Mesenchymal stem cell (in vitro differentiated cells and primary cell): ENCODE data around the gene TMEM72. TPM values are rescaled to one million over a fixed set of nuclear protein-coding genes. Genes with fewer than 3 reads are reported as not detected.

Source experiments
- DNase-seq: peaks from one replicate; pipeline ENCODE4 v3.0.0-alpha.2; 2013
- H2AFZ ChIP-seq: one replicate; pipeline ENCODE4 v1.6.1; 2013; ENCODE audit warnings: low read depth, mild to moderate bottlenecking, control low read depth, inconsistent platforms, low read length, moderate library complexity
- H2AK5ac ChIP-seq: 2 replicates; pipeline ENCODE4 v1.6.1; 2013; ENCODE audit warnings: low read length, moderate library complexity, mild to moderate bottlenecking, inconsistent platforms; ENCODE audit not compliant: severe bottlenecking
- H2BK120ac ChIP-seq: one replicate; pipeline ENCODE4 v1.6.1; 2013; ENCODE audit warnings: low read depth, mild to moderate bottlenecking, inconsistent platforms, low read length, moderate library complexity
- H2BK12ac ChIP-seq, 2 experiments: one replicate each; pipeline ENCODE4 v1.6.1; 2013; ENCODE audit warnings: inconsistent platforms in 2 of 2, low read length in 2 of 2, mild to moderate bottlenecking in 2 of 2, moderate library complexity in 2 of 2, control low read depth in 1 of 2
- H2BK15ac ChIP-seq: one replicate; pipeline ENCODE4 v1.6.1; 2013; ENCODE audit warnings: mild to moderate bottlenecking, low read depth, inconsistent platforms; ENCODE audit not compliant: poor library complexity, severe bottlenecking
- H2BK5ac ChIP-seq: 2 replicates; pipeline ENCODE4 v1.6.1; 2013; ENCODE audit warnings: low read depth, mild to moderate bottlenecking, low read length, control low read depth, inconsistent platforms; ENCODE audit not compliant: poor library complexity, severe bottlenecking
- H3K14ac ChIP-seq, 2 experiments: one replicate each; pipeline ENCODE4 v1.6.1; 2013; ENCODE audit warnings: inconsistent platforms in 2 of 2, low read length in 2 of 2, control low read depth in 1 of 2, mild to moderate bottlenecking in 1 of 2, moderate library complexity in 1 of 2
- H3K18ac ChIP-seq, 2 experiments: one replicate each; pipeline ENCODE4 v1.6.1; 2013; ENCODE audit warnings: inconsistent platforms in 2 of 2, low read length in 2 of 2, control low read depth in 1 of 2, low read depth in 1 of 2, mild to moderate bottlenecking in 1 of 2
- H3K23ac ChIP-seq, 2 experiments: one replicate each; pipeline ENCODE4 v1.6.1; 2013; ENCODE audit warnings: inconsistent platforms in 2 of 2, low read length in 2 of 2, mild to moderate bottlenecking in 2 of 2, moderate library complexity in 2 of 2, control low read depth in 1 of 2
- H3K27ac ChIP-seq: 2 replicates; pipeline ENCODE4 v1.5.1; 2013; ENCODE audit warnings: mild to moderate bottlenecking, moderate library complexity, low read length, control low read depth, inconsistent platforms; ENCODE audit not compliant: poor library complexity, severe bottlenecking
- H3K27me3 ChIP-seq, 2 experiments: 2 replicates each; pipeline versions ENCODE4 v1.6.1 to v1.7.0; 2013; ENCODE audit warnings: low read length in 2 of 2, mild to moderate bottlenecking in 2 of 2, moderate library complexity in 2 of 2, control low read depth in 1 of 2, inconsistent platforms in 1 of 2; ENCODE audit not compliant: control insufficient read depth in 1 of 2, insufficient read depth in 1 of 2
- H3K36me3 ChIP-seq, 2 experiments: 2 replicates each; pipeline versions ENCODE4 v1.6.1 to v1.7.0; 2013; ENCODE audit warnings: low read length in 2 of 2, control low read depth in 1 of 2, inconsistent platforms in 1 of 2, low read depth in 1 of 2, mild to moderate bottlenecking in 1 of 2; ENCODE audit not compliant: insufficient read depth in 2 of 2, control insufficient read depth in 1 of 2
- H3K4ac ChIP-seq, 2 experiments: one replicate each; pipeline ENCODE4 v1.6.1; 2013; ENCODE audit warnings: inconsistent platforms in 2 of 2, low read length in 2 of 2, mild to moderate bottlenecking in 2 of 2, moderate library complexity in 2 of 2, control low read depth in 1 of 2, low read depth in 1 of 2
- H3K4me1 ChIP-seq: 2 replicates; pipeline ENCODE4 v1.6.1; 2013; ENCODE audit warnings: low read depth, low read length, control low read depth; ENCODE audit not compliant: control insufficient read depth, insufficient read depth
- H3K4me2 ChIP-seq: 2 replicates; pipeline ENCODE4 v1.6.1; 2013; ENCODE audit warnings: low read length, mild to moderate bottlenecking, inconsistent platforms; ENCODE audit not compliant: poor library complexity, severe bottlenecking
- H3K4me3 ChIP-seq, 2 experiments: 2 replicates each; pipeline versions ENCODE4 v1.5.1 to v1.7.0; 2013; ENCODE audit warnings: low read length in 2 of 2, mild to moderate bottlenecking in 2 of 2, control low read depth in 1 of 2, low read depth in 1 of 2; ENCODE audit not compliant: insufficient read depth in 1 of 2
- H3K79me1 ChIP-seq: replicated peaks from 2 replicates; pipeline ENCODE4 v1.6.1; 2013; ENCODE audit warnings: mild to moderate bottlenecking, control low read depth, low read length, inconsistent platforms; ENCODE audit not compliant: poor library complexity, severe bottlenecking
- H3K9ac ChIP-seq: 2 replicates; pipeline ENCODE4 v1.7.0; 2013; ENCODE audit warnings: mild to moderate bottlenecking, low read length, moderate library complexity
- H3K9me3 ChIP-seq: 2 replicates; pipeline ENCODE4 v1.7.0; 2013; ENCODE audit warnings: mild to moderate bottlenecking, low read length; ENCODE audit not compliant: control insufficient read depth
- H4K8ac ChIP-seq: one replicate; pipeline ENCODE4 v1.6.1; 2013; ENCODE audit warnings: inconsistent platforms, mild to moderate bottlenecking, low read length, moderate library complexity
- H4K91ac ChIP-seq: one replicate; pipeline ENCODE4 v1.6.1; 2013; ENCODE audit warnings: mild to moderate bottlenecking, low read length, inconsistent platforms
- WGBS: methylation state at CpG from one replicate; pipeline ENCODE4 v1.1.7; 2013; ENCODE audit warnings: mixed read lengths; 5-methylcytosine and 5-hydroxymethylcytosine counted together
- polyA plus RNA-seq, 2 experiments: library from polyadenylated mRNA; stranded (reverse); fragments of 200-250 nt; gene quantifications; one replicate each; pipeline ENCODE4 v1.2.3, GENCODE V29; 2013

TMEM72 gene
- 0.23 TPM for polyA plus RNA-seq (2013, experiment 1 of 2)
- 0.11 TPM for polyA plus RNA-seq (2013, experiment 2 of 2)

- WGBS = 32% methylated on average over 11 of the region's 12 CpGs
- no peak for DNase-seq
These were observed at the start of gene TMEM72 for GRCh38 chr10:44911081-44911540. TSS of gene TMEM72 (plus strand) at chr10:44911337. CDS start at chr10:44911513, 176 bp downstream.

GRCh38 chr10:44862006-44862751, 49.0 kb upstream of the TMEM72 start:
- no peak overlapping the region for H3K4me2 ChIP-seq
- H2AK5ac ChIP-seq = no peak overlapping the region
- peaks cover 25% of the 10 kb centered on the region for H3K4me1 ChIP-seq
- H3K9me3 ChIP-seq = no peaks in the 10 kb centered on the region
- peak overlapping the region; percentile 50 to 70 for H2BK12ac ChIP-seq
- peaks cover 0 to 6% of the 10 kb centered on the region in 2 experiments for H3K27me3 ChIP-seq
- H4K91ac ChIP-seq = peak overlapping the region; percentile 49
- no peaks in the 10 kb centered on the region for H3K36me3 ChIP-seq
- no peak overlapping the region for H2BK15ac ChIP-seq
- no peak overlapping the region for H2BK120ac ChIP-seq
- H3K4ac ChIP-seq = no peak overlapping the region
- H3K14ac ChIP-seq = peak overlapping the region in 1 of 2 experiments; percentile 5
- H2BK5ac ChIP-seq = no peak overlapping the region
- no peak overlapping the region for H3K4me3 ChIP-seq
- peak overlapping the region; percentile 43 for H3K9ac ChIP-seq
- DNase-seq = peak; percentile 28
- H3K18ac ChIP-seq = peak overlapping the region; percentile 67
- H3K79me1 ChIP-seq = no peaks in the 10 kb centered on the region
- H3K27ac ChIP-seq = no peak overlapping the region
- H3K23ac ChIP-seq = no peak overlapping the region
- no peak overlapping the region for H2AFZ ChIP-seq
- H4K8ac ChIP-seq = peak overlapping the region; percentile 71
- 82% methylated on average over 12 of the region's 12 CpGs for WGBS

More at GRCh38 chr10:44911081-44911540, at the start of gene TMEM72:
- H3K36me3 ChIP-seq = no peaks in the 10 kb centered on the region
- no peak within 1 kb of the TSS for H2BK120ac ChIP-seq
- H3K79me1 ChIP-seq = no peaks in the 10 kb centered on the region
- H3K14ac ChIP-seq = peak within 1 kb of the TSS in 1 of 2 experiments; percentile 64
- H3K18ac ChIP-seq = peak within 1 kb of the TSS; percentile 58 to 70
- peak within 1 kb of the TSS; percentile 65 to 77 for H2BK12ac ChIP-seq
- peak within 1 kb of the TSS; percentile 12 for H2BK15ac ChIP-seq
- peak within 1 kb of the TSS; percentile 5 to 34 for H3K4ac ChIP-seq
- H3K27ac ChIP-seq = peak within 1 kb of the TSS; percentile 86
- peak within 1 kb of the TSS; percentile 76 for H2AK5ac ChIP-seq
- H3K9ac ChIP-seq = no peak within 1 kb of the TSS
- H3K23ac ChIP-seq = no peak within 1 kb of the TSS
- H3K4me3 ChIP-seq = no peak within 1 kb of the TSS
- peaks cover 28 to 65% of the 10 kb centered on the region in 2 experiments for H3K27me3 ChIP-seq
- peak within 1 kb of the TSS; percentile 35 for H4K91ac ChIP-seq
- peak within 1 kb of the TSS; percentile 78 for H4K8ac ChIP-seq
- peak within 1 kb of the TSS; percentile 33 for H3K4me2 ChIP-seq
- H2BK5ac ChIP-seq = no peak within 1 kb of the TSS
- H2AFZ ChIP-seq = no peak within 1 kb of the TSS
- H3K9me3 ChIP-seq = no peaks in the 10 kb centered on the region
- H3K4me1 ChIP-seq = peaks cover 30% of the 10 kb centered on the region

DNA sequence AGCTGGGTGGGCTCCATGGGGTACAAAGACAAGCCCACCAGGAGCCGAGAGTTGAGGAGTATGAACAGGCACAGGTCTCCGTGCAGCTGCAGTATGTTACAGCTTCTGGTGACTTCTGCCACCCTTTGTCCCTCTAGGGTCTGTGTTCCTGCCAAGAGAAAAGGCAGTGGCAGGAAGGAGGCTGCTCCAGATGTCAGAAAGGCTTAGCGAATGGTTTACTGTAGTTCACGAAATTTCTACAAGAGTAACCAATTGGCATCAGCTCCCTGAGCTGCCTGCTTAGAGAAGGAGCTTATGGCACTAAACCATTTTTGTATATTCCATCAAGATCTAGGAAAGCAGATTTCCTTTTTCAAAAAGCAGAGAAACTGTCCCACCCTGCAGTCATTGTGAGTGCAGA, 48.2 kb upstream of the TMEM72 start:
- Histone ChIP-seq H3K14ac (no peak overlapping the region), H3K9ac (no peak overlapping the region), H3K4me2 (no peak overlapping the region), H2BK5ac (no peak overlapping the region), H4K8ac (no peak overlapping the region), H3K79me1 (no peaks in the 10 kb centered on the region), H3K4me3 (no peak overlapping the region), H3K27me3 (peaks cover 0 to 6% of the 10 kb centered on the region in 2 experiments), H3K9me3 (no peaks in the 10 kb centered on the region), H3K18ac (peak overlapping the region in 1 of 2 experiments; percentile 67), H3K4ac (no peak overlapping the region), H2BK12ac (peak overlapping the region; percentile 11 to 29), H2AFZ (no peak overlapping the region), H2BK120ac (no peak overlapping the region), H3K27ac (no peak overlapping the region), H3K4me1 (peaks cover 23% of the 10 kb centered on the region), H3K23ac (no peak overlapping the region), H2AK5ac (no peak overlapping the region), H4K91ac (no peak overlapping the region), H3K36me3 (no peaks in the 10 kb centered on the region), H2BK15ac (peak overlapping the region; percentile 77)
- DNase-seq = no peak
- 83% methylated on average over 4 of the region's 4 CpGs for WGBS

- DNase-seq = no peak
- Histone ChIP-seq H3K9ac (peak overlapping the region; percentile 92), H3K23ac (no peak overlapping the region), H3K79me1 (no peaks in the 10 kb centered on the region), H3K4me3 (peak overlapping the region in 1 of 2 experiments; percentile 79), H2AFZ (no peak overlapping the region), H2BK120ac (no peak overlapping the region), H3K36me3 (no peaks in the 10 kb centered on the region), H2BK15ac (peak overlapping the region; percentile 21), H4K8ac (no peak overlapping the region), H3K4me2 (no peak overlapping the region), H2BK12ac (peak overlapping the region; percentile 20 to 93), H3K9me3 (no peaks in the 10 kb centered on the region), H3K4me1 (peaks cover 19% of the 10 kb centered on the region), H2AK5ac (no peak overlapping the region), H3K27me3 (peaks cover 0 to 6% of the 10 kb centered on the region in 2 experiments), H3K14ac (peak overlapping the region in 1 of 2 experiments; percentile 27), H4K91ac (no peak overlapping the region), H3K18ac (no peak overlapping the region), H3K27ac (no peak overlapping the region), H2BK5ac (no peak overlapping the region), H3K4ac (no peak overlapping the region)
- WGBS = 63% methylated on average over 15 of the region's 15 CpGs
These were observed 47.6 kb upstream of the TMEM72 start for GRCh38 chr10:44863344-44864047.
